Measurements from ENCODE around the gene RNF114.

The RNF114 gene

DNA sequence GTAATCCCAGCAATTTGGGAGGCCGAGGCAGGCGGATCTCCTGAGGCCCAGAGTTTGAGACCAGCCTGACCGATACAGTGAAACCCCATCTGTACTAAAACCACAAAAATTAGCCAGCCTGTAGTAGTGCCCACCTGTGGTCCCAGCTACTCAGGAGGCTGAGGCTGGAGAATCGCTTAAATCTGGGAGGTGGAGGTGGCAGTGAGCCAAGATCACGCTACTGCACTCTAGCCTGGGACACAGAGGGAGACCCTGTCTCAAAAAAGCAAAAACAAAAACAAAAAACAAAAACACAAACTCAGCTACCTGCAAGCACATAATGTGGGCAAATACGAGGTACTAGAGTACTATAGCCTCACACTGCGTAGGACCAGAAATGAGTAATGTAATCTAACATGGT, 17.2 kb upstream of the RNF114 start:
- TF ChIP-seq, protein P1, sequence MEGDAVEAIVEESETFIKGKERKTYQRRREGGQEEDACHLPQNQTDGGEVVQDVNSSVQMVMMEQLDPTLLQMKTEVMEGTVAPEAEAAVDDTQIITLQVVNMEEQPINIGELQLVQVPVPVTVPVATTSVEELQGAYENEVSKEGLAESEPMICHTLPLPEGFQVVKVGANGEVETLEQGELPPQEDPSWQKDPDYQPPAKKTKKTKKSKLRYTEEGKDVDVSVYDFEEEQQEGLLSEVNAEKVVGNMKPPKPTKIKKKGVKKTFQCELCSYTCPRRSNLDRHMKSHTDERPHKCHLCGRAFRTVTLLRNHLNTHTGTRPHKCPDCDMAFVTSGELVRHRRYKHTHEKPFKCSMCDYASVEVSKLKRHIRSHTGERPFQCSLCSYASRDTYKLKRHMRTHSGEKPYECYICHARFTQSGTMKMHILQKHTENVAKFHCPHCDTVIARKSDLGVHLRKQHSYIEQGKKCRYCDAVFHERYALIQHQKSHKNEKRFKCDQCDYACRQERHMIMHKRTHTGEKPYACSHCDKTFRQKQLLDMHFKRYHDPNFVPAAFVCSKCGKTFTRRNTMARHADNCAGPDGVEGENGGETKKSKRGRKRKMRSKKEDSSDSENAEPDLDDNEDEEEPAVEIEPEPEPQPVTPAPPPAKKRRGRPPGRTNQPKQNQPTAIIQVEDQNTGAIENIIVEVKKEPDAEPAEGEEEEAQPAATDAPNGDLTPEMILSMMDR (IDR thresholded peaks at IDR 0.05; ENCODE audit: low read depth, low read length) = no peak
- no peak overlapping the region for H3K4me3 ChIP-seq (ENCODE audit: low read depth, low read length)

DNA sequence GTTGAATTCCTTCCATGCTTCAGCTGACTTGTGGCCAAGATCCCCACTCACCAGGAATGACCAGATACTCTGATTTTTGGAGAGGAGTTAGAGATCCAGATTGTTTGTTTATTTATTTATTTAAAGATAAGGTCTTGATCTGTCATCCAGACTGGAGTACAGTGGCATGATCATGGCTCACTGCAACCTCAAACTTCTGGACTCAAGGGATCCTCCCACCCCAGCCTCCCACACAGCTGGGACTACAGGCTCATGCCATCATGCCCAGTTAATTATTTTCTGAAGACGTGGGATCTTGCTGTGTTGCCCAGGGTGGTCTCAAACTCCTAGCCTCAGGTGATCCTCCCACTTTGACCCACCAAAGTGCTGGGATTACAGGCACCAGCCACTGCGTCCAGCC, 16.7 kb upstream of the RNF114 start:
- TF ChIP-seq, protein P1 (IDR thresholded peaks at IDR 0.05; ENCODE audit: low read depth, low read length) = no peak
- H3K4me3 ChIP-seq (ENCODE audit: low read depth, low read length) = no peak overlapping the region

DNA sequence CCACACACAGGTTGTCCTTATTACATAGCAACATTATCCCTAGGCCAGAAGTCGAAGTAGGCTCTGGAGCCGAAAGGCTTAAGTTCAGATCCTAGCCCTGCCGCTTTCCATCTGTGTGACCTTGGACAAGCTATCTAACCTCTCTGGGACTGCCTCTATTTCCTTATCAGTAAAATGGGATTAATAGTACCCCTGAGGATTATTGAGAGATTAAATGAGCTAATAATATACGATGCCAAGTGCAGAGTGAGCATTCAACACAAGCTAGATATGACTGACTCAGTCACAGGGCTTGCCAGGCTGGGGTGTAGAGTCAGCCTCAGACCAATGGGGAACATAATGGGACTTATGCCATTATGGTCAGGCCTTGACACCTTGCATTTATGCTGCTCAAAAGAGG, 11.9 kb upstream of the RNF114 start:
- H3K4me3 ChIP-seq (ENCODE audit: low read depth, low read length) = no peak overlapping the region
- TF ChIP-seq, protein P1 (IDR thresholded peaks at IDR 0.05; ENCODE audit: low read depth, low read length) = no peak

DNA sequence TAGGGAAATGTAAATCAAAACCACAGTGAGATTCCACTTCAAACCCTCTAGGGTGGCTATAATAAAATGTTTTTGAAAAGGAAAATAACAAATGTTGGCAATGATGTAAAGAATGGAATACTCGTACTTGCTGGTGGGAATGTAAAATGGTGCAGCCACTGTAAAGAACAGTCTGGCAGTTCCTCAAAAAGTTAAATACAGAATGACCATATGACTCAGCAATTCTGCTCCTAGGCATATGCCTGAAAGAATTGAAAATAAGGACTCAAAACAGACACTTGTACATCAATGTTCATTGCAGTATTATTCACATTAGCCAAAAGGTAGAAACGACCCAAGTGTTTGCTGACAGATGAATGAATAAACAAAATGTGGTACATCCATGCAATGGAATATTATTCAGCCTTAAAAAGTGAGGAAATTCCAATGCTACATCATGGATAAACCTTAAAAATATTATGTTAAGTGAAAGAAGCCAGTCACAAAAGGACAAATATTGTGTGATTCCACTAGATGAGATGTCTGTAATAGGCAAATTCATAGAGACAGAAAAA, 10.2 kb upstream of the RNF114 start:
- TF ChIP-seq, protein P1 (IDR thresholded peaks at IDR 0.05; ENCODE audit: low read depth, low read length) = no peak
- H3K4me3 ChIP-seq (ENCODE audit: low read depth, low read length) = no peak overlapping the region

DNA sequence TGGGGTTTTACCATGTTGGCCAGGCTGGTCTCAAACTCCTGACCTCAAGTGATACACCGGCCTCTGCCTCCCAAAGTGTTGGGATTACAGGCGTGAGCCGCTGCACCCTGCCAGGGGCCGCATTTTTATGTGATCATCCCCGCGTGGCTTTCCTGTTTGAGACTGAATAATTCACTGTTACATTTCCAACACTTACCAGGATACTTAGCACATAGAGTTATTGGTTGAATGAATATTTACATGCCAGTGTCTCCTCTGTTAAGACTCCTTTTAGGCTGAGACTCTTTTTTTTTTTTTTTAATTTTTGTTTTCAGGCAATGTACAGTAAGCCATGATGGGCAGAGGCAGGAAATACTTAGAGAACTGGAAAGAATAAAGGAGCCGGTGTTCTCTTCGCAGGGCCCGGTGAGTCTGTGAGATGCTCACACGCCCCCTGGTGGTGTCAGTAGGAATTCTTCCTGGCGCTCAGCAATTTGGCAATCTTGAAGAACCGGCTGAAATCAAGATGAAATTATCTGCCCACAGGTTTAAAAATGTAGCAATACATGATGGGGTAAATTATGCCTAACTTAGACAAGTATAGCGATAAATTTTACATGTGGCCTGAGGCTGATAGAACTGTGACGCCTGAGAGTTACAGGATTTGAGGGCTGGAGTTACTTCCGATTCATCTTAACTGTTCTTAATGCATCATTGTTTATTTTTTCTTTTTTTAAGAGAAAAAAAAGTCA, 7.6 kb upstream of the RNF114 start:
- H3K4me3 ChIP-seq (ENCODE audit: low read depth, low read length) = peak overlapping the region; percentile 23; the same call in 1 of the 2 replicates
- TF ChIP-seq, protein P1 (IDR thresholded peaks at IDR 0.05; ENCODE audit: low read depth, low read length) = peak; percentile 87

DNA sequence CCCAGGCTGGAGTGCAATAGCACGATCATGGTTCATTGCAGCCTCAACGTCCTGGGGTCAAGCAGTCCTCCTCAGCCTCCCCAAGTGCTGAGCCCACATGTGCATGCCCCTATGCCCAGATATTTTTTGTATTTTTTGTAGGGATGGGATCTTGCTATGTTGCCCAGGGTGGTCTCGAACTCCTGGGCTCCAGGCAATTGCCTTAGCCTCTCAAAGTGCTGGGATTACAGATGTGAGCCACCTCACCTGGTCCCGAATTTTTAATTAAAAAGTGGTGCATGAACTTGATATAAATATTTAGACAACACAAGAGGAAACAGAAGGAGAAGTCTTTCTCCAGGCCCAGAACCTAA, 7.1 kb upstream of the RNF114 start:
- no peak overlapping the region; the same call in 1 of the 2 replicates for H3K4me3 ChIP-seq (ENCODE audit: low read depth, low read length)
- TF ChIP-seq, protein P1 (IDR thresholded peaks at IDR 0.05; ENCODE audit: low read depth, low read length) = no peak

DNA sequence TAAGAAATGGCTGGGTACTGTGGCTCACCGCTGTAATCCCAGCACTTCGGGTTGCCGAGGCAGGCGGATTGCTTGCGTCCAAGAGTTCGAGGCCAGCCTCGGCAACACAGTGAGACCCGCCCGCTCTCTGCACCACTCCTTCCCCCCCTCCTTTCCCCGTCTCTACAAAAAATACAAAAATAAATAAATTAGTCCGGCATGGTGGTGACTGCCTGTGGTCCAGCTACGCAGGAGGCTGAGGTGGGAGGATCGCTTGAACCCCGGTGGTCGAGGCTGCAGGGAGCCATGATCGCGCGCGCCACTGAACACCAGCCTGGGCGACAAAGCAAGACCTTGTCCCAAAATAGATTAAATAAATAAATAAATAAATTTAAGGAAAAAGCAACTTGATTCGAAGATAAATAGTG, 448 bp upstream of the RNF114 start:
- peak overlapping the region; percentile 24; the same call in 1 of the 2 replicates for H3K4me3 ChIP-seq (ENCODE audit: low read depth, low read length)

More for the DNA sequence above, 448 bp upstream of the RNF114 start:
- TF ChIP-seq, protein P1 (IDR thresholded peaks at IDR 0.05; ENCODE audit: low read depth, low read length) = no peak
